GM12873 (cell line): ENCODE measurements around the gene ELMOD3.

ENCODE experiments used
- CTCF ChIP-seq: IDR thresholded peaks from 2 replicates; pipeline ENCODE4 v1.5.1; 2012; ENCODE audit warnings: low read depth, mild to moderate bottlenecking, moderate library complexity, low read length, control low read depth; ENCODE audit not compliant: insufficient read depth; ENCODE audit errors: missing control alignments

ELMOD3 gene

DNA sequence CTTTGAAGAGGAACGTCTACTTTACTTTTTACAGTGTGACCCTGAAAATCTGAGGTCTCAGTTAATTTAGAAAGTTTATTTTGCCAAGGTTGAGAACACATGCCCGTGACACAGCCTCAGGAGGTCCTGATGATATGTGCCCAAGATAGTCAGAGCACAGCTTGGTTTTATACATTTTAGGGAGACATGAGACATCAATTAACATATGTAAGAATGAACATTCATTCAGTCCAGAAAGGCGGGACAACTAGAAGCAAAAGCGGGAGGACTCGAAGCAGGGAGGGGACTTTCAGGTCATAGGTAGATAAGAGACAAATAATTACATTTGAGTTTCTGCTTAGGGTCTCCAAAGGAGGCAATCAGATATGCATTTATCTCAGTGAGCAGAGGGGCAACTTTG, 23.7 kb downstream of the ELMOD3 start:
- no peak for TF ChIP-seq CTCF

- TF ChIP-seq CTCF: no peak
Measured at GRCh38 chr2:85380048-85380447, 25.5 kb downstream of the ELMOD3 start.

DNA sequence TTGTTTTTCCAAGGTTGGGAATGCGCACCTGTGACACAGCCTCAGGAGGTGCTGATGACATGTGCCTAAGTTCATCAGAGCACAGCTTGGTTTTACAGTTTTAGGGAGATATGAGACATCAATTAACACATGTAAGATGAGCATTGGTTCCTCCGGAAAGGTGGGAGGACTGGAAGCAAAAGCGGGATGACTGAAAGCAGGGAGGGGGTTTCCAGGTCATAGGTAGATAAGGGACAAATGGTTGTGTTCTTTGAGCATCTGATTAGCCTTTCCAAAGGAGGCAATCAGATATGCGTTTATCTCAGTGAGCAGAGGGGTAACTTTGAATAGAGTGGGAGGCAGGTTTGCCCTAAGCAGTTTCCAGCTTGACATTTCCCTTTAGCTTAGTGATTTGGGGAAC, 29.3 kb downstream of the ELMOD3 start:
- no peak for TF ChIP-seq CTCF

- no peak for TF ChIP-seq CTCF
Measured at GRCh38 chr2:85385746-85386145, 31.2 kb downstream of the ELMOD3 start.

DNA sequence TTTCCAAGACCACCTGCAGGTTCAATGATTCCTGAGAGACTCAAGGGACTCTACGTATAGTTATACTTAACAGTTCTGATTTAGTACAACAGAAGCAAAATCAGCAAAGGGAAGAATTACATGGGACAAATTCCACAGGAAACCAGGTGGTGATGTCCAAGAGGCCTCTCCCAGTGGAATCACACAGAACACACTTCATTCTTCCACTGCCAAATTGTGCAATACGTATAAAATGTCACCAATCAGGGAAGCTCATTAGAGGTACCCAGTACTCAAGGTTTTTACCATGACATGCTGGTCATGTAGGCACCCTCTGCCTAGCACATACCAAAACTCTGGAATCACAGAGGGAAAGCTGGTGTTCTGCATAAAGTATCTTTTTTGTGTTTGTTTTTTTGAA, 33.2 kb downstream of the ELMOD3 start:
- no peak for TF ChIP-seq CTCF

DNA sequence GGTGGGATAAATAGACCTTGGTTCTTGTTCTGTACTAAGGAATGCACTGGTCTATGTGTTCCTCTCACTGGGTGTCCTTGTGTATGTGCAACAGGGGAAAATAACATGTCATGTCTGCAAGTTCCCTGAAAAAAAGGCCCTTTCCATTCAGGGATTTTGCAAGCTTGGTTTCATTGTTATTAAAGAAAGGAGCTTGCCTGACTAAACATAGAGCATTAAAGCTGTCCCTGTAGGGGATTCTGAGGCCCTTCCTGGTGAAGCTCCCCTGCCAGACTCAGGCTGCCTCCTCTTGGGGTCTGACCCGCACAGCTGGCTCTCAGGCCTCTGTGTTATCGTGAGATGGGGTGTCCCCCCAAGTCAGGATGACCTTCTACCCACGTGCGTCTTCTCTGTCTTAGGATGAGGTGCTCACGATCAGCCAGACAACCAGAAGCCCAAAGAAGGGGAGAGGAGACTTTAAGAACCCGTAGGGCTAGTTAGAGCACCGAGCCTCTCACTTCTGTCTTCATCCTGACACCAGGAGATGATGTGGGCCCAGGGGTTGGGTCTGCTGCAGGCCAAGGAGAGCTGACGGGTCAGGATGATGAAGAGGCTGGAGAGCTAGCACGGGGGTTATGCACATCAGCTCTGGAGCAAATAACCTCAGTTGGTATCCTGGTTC, 34.4 kb downstream of the ELMOD3 start:
- TF ChIP-seq CTCF: no peak

GRCh38 chr2:85390941-85391669, 36.5 kb downstream of the ELMOD3 start:
- TF ChIP-seq CTCF: peak; percentile 89
